ENCODE results near the gene KIAA0825. TPM values are rescaled to one million over a fixed set of nuclear protein-coding genes. Genes with fewer than 3 reads are reported as not detected.

Gene KIAA0825
- polyA plus RNA-seq, 3 donors: 0.56 to 1.3 (median 0.89) TPM

DNA sequence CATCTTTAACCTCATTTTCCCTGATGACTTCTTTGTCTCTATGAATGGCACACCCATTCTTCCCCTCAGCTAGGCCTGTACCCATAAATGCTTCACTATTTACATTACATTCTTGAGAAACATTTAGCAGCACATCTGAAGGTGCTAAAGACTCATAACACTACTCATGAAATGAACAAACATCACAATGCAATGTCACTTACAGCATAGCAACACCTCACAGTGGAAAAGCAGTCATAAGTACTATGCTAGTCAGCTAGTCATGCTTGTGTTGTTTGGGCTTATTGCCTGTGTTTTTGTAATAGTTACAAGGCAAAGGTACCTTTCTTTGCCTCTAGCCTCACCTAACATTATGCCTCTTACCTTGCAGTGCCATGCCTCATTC lies 228.9 kb downstream of the KIAA0825 start:
- TF ChIP-seq, protein P1, sequence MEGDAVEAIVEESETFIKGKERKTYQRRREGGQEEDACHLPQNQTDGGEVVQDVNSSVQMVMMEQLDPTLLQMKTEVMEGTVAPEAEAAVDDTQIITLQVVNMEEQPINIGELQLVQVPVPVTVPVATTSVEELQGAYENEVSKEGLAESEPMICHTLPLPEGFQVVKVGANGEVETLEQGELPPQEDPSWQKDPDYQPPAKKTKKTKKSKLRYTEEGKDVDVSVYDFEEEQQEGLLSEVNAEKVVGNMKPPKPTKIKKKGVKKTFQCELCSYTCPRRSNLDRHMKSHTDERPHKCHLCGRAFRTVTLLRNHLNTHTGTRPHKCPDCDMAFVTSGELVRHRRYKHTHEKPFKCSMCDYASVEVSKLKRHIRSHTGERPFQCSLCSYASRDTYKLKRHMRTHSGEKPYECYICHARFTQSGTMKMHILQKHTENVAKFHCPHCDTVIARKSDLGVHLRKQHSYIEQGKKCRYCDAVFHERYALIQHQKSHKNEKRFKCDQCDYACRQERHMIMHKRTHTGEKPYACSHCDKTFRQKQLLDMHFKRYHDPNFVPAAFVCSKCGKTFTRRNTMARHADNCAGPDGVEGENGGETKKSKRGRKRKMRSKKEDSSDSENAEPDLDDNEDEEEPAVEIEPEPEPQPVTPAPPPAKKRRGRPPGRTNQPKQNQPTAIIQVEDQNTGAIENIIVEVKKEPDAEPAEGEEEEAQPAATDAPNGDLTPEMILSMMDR (IDR thresholded peaks at IDR 0.05): no peak
- H3K9me3 ChIP-seq (replicated peaks in 1 of 2; ENCODE audit: control insufficient read depth in 1 of 2, insufficient read depth in 1 of 2, low read length in 2 of 2): no peaks in the 10 kb centered on the region
- H3K27ac Mint-ChIP-seq: no peak overlapping the region

DNA sequence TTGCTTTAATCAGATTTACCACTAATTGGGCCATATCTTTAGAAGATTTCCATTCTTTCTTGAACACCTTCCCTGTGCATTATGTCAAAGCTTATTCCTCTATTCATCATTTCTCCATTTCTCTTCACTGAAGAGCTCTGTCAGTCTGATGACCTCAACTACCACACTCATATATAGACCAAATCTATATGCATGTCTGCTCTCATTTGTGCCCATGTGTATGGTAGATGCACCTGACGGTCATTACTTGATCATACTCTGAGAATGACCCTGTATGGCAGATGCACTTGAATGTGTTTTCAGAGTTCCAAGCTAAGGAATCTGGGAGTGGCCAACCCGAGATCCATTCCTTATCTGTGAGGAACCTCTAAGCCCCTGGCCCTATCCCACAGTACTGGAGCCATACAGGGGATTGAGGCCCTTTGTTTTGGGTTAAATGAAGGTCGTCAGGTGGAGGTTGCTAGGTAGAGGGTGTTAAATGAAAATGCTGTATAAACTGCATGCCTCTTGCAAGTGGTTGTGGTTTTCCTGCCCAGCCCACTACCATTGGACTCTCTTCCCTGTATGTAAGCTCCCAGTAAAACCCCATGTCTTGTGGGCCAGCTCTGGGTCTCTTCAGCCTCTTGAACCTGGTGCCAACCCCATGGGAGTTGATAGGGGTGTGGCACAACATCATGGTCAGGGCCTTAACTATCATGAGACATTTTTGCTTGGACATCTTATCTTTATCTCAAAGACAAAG lies 229.5 kb downstream of the KIAA0825 start:
- intact Hi-C loops (cut with micrococcal nuclease): no loop called here
- no peak overlapping the region for H3K27ac Mint-ChIP-seq

More for the DNA sequence above, 228.9 kb downstream of the KIAA0825 start:
- H3K4me1 ChIP-seq (ENCODE audit: control insufficient read depth in 1 of 2, insufficient read depth in 2 of 2, low read length in 2 of 2): no peaks in the 10 kb centered on the region
- no peaks in the 10 kb centered on the region for H4K20me1 ChIP-seq (ENCODE audit: insufficient read depth, low read length)
- intact Hi-C loops (cut with micrococcal nuclease): no loop called here
- H3K36me3 ChIP-seq (replicated peaks in 1 of 2; ENCODE audit: control insufficient read depth in 1 of 2, insufficient read depth in 2 of 2, low read length in 2 of 2): no peaks in the 10 kb centered on the region
- H3K36me3 Mint-ChIP-seq: no peaks in the 10 kb centered on the region
- DNase-seq: no peak
- no peak overlapping the region for H3K4me3 Mint-ChIP-seq
- H3K4me3 ChIP-seq (replicated peaks in 1 of 3; ENCODE audit: low read depth in 2 of 3, low read length in 3 of 3): no peak overlapping the region
- no peaks in the 10 kb centered on the region for H3K27me3 ChIP-seq (ENCODE audit: control insufficient read depth in 2 of 2, insufficient read depth in 2 of 2, low read length in 2 of 2)
- H3K79me2 ChIP-seq (ENCODE audit: insufficient read depth, low read length): no peaks in the 10 kb centered on the region
- no peak overlapping the region for H3K27ac ChIP-seq (ENCODE audit: low read depth in 1 of 2, low read length in 2 of 2)
- H2AFZ ChIP-seq (ENCODE audit: insufficient read depth, low read depth, low read length, poor library complexity, severe bottlenecking): no peak overlapping the region
- H3K9me3 Mint-ChIP-seq: peaks cover 0 to 2% (median 0%) of the 10 kb centered on the region in 7 donors
- no peaks in the 10 kb centered on the region for H3K4me1 Mint-ChIP-seq
- no peak overlapping the region for H3K9ac ChIP-seq (ENCODE audit: insufficient read depth, low read length, poor library complexity, severe bottlenecking)
- no peak overlapping the region for H3K4me2 ChIP-seq (replicated peaks; ENCODE audit: extremely low read depth, low read length, poor library complexity, severe bottlenecking)
- H3K27me3 Mint-ChIP-seq (ENCODE audit: low read depth in 3 of 3): peaks cover 0 to 1% (median 0%) of the 10 kb centered on the region in 3 donors

More for the DNA sequence above, 229.5 kb downstream of the KIAA0825 start:
- Histone ChIP-seq H3K4me2 (replicated peaks; ENCODE audit: extremely low read depth, low read length, poor library complexity, severe bottlenecking) (no peak overlapping the region), H3K9me3 (replicated peaks in 1 of 2; ENCODE audit: control insufficient read depth in 1 of 2, insufficient read depth in 1 of 2, low read length in 2 of 2) (no peaks in the 10 kb centered on the region), H2AFZ (ENCODE audit: insufficient read depth, low read depth, low read length, poor library complexity, severe bottlenecking) (no peak overlapping the region), H4K20me1 (ENCODE audit: insufficient read depth, low read length) (no peaks in the 10 kb centered on the region), H3K27me3 (ENCODE audit: control insufficient read depth in 2 of 2, insufficient read depth in 2 of 2, low read length in 2 of 2) (no peaks in the 10 kb centered on the region), H3K4me3 (replicated peaks in 1 of 3; ENCODE audit: low read depth in 2 of 3, low read length in 3 of 3) (no peak overlapping the region), H3K27ac (ENCODE audit: low read depth in 1 of 2, low read length in 2 of 2) (no peak overlapping the region), H3K9ac (ENCODE audit: insufficient read depth, low read length, poor library complexity, severe bottlenecking) (no peak overlapping the region), H3K79me2 (ENCODE audit: insufficient read depth, low read length) (no peaks in the 10 kb centered on the region), H3K36me3 (replicated peaks in 1 of 2; ENCODE audit: control insufficient read depth in 1 of 2, insufficient read depth in 2 of 2, low read length in 2 of 2) (no peaks in the 10 kb centered on the region), H3K4me1 (ENCODE audit: control insufficient read depth in 1 of 2, insufficient read depth in 2 of 2, low read length in 2 of 2) (no peaks in the 10 kb centered on the region)
- TF ChIP-seq, protein P1 (IDR thresholded peaks at IDR 0.05): no peak
- no peak for DNase-seq
- Mint-ChIP-seq H3K27me3 (ENCODE audit: low read depth in 3 of 3) (peaks cover 0 to 1% (median 0%) of the 10 kb centered on the region in 3 donors), H3K9me3 (peaks cover 0 to 2% (median 0%) of the 10 kb centered on the region in 7 donors), H3K4me3 (no peak overlapping the region), H3K36me3 (no peaks in the 10 kb centered on the region), H3K4me1 (no peaks in the 10 kb centered on the region)
- WGBS (ENCODE audit: insufficient coverage): 100% methylated on average over 1 of the region's 3 CpGs

Measured in CD14-positive monocyte (primary cell).